Loucy (cell line): Measurements from ENCODE around the gene RALGAPB.

Experiments used
- H2AFZ ChIP-seq: fragments of 200-600 bp; sonication (generic); 2 replicates; pipeline ENCODE4 v1.6.0; 2016; ENCODE audit warnings: antibody characterized with exemption, mild to moderate bottlenecking, low read length, moderate library complexity
- H3F3A ChIP-seq: fragments of 200-600 bp; 2 replicates; pipeline ENCODE4 v1.6.0; 2016; ENCODE audit warnings: antibody characterized with exemption, low read depth, mild to moderate bottlenecking
- H3K27me3 ChIP-seq: fragments of 200-600 bp; sonication (generic); 2 replicates; pipeline ENCODE4 v1.6.1; 2014; ENCODE audit warnings: low read length, mild to moderate bottlenecking; ENCODE audit not compliant: insufficient read depth, poor library complexity, severe bottlenecking
- H3K36me3 ChIP-seq: fragments of 200-600 bp; sonication (generic); 2 replicates; pipeline ENCODE4 v1.6.1; 2016; ENCODE audit warnings: low read length; ENCODE audit not compliant: insufficient read depth
- H3K4me1 ChIP-seq: fragments of 200-600 bp; sonication (generic); 2 replicates; pipeline ENCODE4 v1.5.1; 2014; ENCODE audit warnings: low read length, mild to moderate bottlenecking; ENCODE audit not compliant: insufficient read depth, poor library complexity, severe bottlenecking
- H3K4me2 ChIP-seq: fragments of 200-600 bp; sonication (generic); 2 replicates; pipeline ENCODE4 v1.6.0; 2014; ENCODE audit warnings: antibody characterized with exemption, low read length, low read depth, mild to moderate bottlenecking; ENCODE audit not compliant: poor library complexity, severe bottlenecking
- H3K4me3 ChIP-seq: fragments of 200-600 bp; sonication (generic); 2 replicates; pipeline ENCODE4 v1.5.1; 2014; ENCODE audit warnings: low read length, mild to moderate bottlenecking, mixed read lengths; ENCODE audit not compliant: poor library complexity, severe bottlenecking
- H3K79me2 ChIP-seq: fragments of 200-600 bp; sonication (generic); 2 replicates; pipeline ENCODE4 v1.6.1; 2014; ENCODE audit warnings: low read length; ENCODE audit not compliant: insufficient read depth
- H3K9ac ChIP-seq: fragments of 200-600 bp; sonication (generic); 2 replicates; pipeline ENCODE4 v1.6.0; 2014; ENCODE audit warnings: mild to moderate bottlenecking, low read depth, low read length, moderate library complexity; ENCODE audit not compliant: poor library complexity, severe bottlenecking
- H3K9me2 ChIP-seq: fragments of 200-600 bp; sonication (generic); replicated peaks from 2 replicates; pipeline ENCODE4 v1.6.1; 2016; ENCODE audit warnings: low read depth, low read length, mixed read lengths
- H3K9me3 ChIP-seq: fragments of 200-600 bp; sonication (generic); 2 replicates; pipeline ENCODE4 v1.6.1; 2014; ENCODE audit warnings: mild to moderate bottlenecking, antibody characterized with exemption, low read length, low read depth; ENCODE audit not compliant: insufficient read depth
- H4K20me1 ChIP-seq: fragments of 200-600 bp; sonication (generic); 2 replicates; pipeline ENCODE4 v1.6.0; 2014; ENCODE audit warnings: antibody characterized with exemption, low read length, mild to moderate bottlenecking; ENCODE audit not compliant: insufficient read depth, poor library complexity, severe bottlenecking
- EZH2phosphoT487 ChIP-seq: fragments of 200-600 bp; IDR thresholded peaks from 2 replicates; pipeline ENCODE4 v1.6.1; 2018; ENCODE audit warnings: antibody characterized with exemption, mild to moderate bottlenecking, moderate library complexity, borderline replicate concordance
- TF ChIP-seq, protein P1 (sequence below): fragments of 200-600 bp; sonication (generic); conservative IDR thresholded peaks from 2 replicates; pipeline ENCODE4 v1.5.1; 2014; ENCODE audit warnings: mild to moderate bottlenecking, antibody characterized with exemption, low read length

The RALGAPB gene

DNA sequence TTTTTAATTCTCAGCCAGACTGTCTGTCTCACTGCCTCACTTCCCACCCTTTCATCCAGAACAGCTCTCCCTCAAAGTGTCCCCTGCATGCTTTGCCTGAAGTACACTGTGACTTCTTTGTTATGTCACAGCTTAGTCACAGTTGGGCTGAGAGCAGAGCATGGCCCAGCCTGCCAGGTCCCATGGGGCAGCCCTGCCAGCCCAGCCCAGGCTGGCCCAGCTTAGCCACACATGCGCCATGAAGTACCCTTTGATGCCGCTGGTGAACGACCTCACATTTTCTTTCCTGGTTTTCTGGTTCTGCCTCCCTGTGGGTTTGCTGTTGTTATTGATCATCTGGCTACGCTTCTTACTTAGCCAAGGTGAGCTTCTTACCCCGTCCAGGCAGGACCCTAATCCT, 108.4 kb downstream of the RALGAPB start, which contains the start of gene ADIG:
TSS of gene ADIG (plus strand) at position 185 of the 400 bp plus-strand sequence. CDS start at position 239, 54 bp downstream.
- TF ChIP-seq, protein P1, sequence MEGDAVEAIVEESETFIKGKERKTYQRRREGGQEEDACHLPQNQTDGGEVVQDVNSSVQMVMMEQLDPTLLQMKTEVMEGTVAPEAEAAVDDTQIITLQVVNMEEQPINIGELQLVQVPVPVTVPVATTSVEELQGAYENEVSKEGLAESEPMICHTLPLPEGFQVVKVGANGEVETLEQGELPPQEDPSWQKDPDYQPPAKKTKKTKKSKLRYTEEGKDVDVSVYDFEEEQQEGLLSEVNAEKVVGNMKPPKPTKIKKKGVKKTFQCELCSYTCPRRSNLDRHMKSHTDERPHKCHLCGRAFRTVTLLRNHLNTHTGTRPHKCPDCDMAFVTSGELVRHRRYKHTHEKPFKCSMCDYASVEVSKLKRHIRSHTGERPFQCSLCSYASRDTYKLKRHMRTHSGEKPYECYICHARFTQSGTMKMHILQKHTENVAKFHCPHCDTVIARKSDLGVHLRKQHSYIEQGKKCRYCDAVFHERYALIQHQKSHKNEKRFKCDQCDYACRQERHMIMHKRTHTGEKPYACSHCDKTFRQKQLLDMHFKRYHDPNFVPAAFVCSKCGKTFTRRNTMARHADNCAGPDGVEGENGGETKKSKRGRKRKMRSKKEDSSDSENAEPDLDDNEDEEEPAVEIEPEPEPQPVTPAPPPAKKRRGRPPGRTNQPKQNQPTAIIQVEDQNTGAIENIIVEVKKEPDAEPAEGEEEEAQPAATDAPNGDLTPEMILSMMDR = no peak
- no peak for TF ChIP-seq EZH2phosphoT487
- H3K4me1 ChIP-seq = no peaks in the 10 kb centered on the region
- no peak within 1 kb of the TSS for H3K4me2 ChIP-seq

DNA sequence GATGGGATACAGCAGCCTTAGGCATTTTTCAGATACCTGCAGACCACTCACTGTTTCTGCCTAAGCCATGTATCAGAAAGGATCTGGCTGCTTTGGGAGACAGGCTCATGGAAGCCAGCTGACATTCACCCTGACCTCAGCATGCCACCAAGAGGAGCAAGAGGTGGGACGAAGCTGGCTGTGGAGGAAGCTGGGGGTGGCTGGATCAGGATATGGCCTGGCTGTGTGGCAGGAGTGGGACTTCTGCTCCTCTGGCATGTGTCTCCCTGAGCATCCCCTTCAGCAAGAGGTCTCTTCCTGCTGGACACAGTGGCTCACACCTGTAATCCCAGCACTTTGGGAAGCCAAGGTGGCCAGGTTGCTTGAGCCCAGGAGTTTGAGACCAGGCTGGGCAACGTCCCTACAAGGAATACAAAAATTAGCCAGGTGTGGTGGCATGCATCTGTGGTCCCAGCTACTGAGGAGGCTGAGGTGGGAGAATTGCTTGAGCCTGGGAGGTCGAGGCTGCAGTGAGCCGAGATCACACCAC, 109.3 kb downstream of the RALGAPB start:
- no peaks in the 10 kb centered on the region for H3K9me2 ChIP-seq
- H3K79me2 ChIP-seq = no peaks in the 10 kb centered on the region
- H3K4me1 ChIP-seq = no peaks in the 10 kb centered on the region
- H4K20me1 ChIP-seq = no peaks in the 10 kb centered on the region
- no peaks in the 10 kb centered on the region for H3K36me3 ChIP-seq
- no peaks in the 10 kb centered on the region for H3F3A ChIP-seq
- no peak overlapping the region for H3K9ac ChIP-seq
- no peaks in the 10 kb centered on the region for H3K27me3 ChIP-seq
- no peak overlapping the region for H3K4me3 ChIP-seq
- H3K4me2 ChIP-seq = no peak overlapping the region
- no peaks in the 10 kb centered on the region for H3K9me3 ChIP-seq
- TF ChIP-seq, protein P1 = no peak
- no peak overlapping the region for H2AFZ ChIP-seq

More for the DNA sequence above, 108.4 kb downstream of the RALGAPB start, which contains the start of gene ADIG:
- H3K27me3 ChIP-seq = no peaks in the 10 kb centered on the region
- H3K36me3 ChIP-seq = peaks cover 5% of the 10 kb centered on the region; the same call in 1 of the 2 replicates
- H2AFZ ChIP-seq = no peak within 1 kb of the TSS
- H4K20me1 ChIP-seq = no peaks in the 10 kb centered on the region
- no peak within 1 kb of the TSS for H3K4me3 ChIP-seq
- H3K9me3 ChIP-seq = no peaks in the 10 kb centered on the region
- H3F3A ChIP-seq = no peaks in the 10 kb centered on the region
- H3K9ac ChIP-seq = no peak within 1 kb of the TSS
- H3K9me2 ChIP-seq = no peaks in the 10 kb centered on the region
- no peaks in the 10 kb centered on the region for H3K79me2 ChIP-seq

DNA sequence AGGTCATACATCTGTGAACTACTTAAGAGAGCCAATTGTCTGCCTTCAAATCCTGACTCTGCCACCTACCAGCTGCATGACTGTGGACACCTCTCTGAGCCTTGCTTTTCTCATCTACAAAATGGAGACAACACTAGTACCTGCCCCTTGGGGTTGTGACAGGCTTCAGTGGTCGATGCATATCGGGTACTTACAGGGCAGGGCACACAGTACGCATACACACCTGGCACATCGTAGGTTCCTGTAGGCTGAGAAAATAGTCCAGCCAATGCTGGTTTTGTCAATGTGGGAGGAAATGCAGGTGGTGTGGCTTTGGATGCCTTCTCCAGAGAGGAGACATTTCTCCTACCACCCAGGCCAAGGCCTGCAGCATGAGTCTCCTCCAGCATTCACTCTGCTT, 110.7 kb downstream of the RALGAPB start:
- Histone ChIP-seq H3K4me3 (no peak overlapping the region), H4K20me1 (no peaks in the 10 kb centered on the region), H3K9me3 (no peaks in the 10 kb centered on the region), H2AFZ (no peak overlapping the region), H3K79me2 (no peaks in the 10 kb centered on the region), H3K36me3 (no peaks in the 10 kb centered on the region), H3K9me2 (no peaks in the 10 kb centered on the region), H3K9ac (no peak overlapping the region), H3K27me3 (no peaks in the 10 kb centered on the region), H3K4me1 (no peaks in the 10 kb centered on the region), H3K4me2 (no peak overlapping the region), H3F3A (no peaks in the 10 kb centered on the region)
- no peak for TF ChIP-seq EZH2phosphoT487
- TF ChIP-seq, protein P1 = no peak
